OCI-LY3 (cell line): ENCODE data around the gene NRXN3.

ENCODE experiments used
- H2AFZ ChIP-seq: fragments of 200-600, 300-600 bp; shearing (Covaris generic); 2 replicates; pipeline ENCODE4 v1.6.0; 2014; ENCODE audit warnings: antibody characterized with exemption, low read depth, low read length
- H3K27ac ChIP-seq: fragments of 200-600, 300-600 bp; sonication (generic); 2 replicates; pipeline ENCODE4 v1.5.1; 2014; ENCODE audit warnings: mild to moderate bottlenecking, low read length, moderate library complexity, mixed read lengths
- H3K27me3 ChIP-seq: fragments of 200-600, 300-600 bp; sonication (generic); 2 replicates; pipeline ENCODE4 v1.6.1; 2014; ENCODE audit warnings: low read depth, low read length, mixed read lengths
- H3K36me3 ChIP-seq: fragments of 200-600, 300-600 bp; sonication (generic); replicated peaks from 2 replicates; pipeline ENCODE3; 2014; ENCODE audit warnings: low read depth, low read length, mixed read lengths
- H3K4me1 ChIP-seq: fragments of 300-600, 200-600 bp; sonication (generic); 2 replicates; pipeline ENCODE4 v1.6.1; 2014; ENCODE audit warnings: low read length, mixed read lengths
- H3K4me2 ChIP-seq: fragments of 200-600, 300-600 bp; sonication (generic); 2 replicates; pipeline ENCODE4 v1.6.1; 2014; ENCODE audit warnings: low read length, mixed read lengths
- H3K4me3 ChIP-seq: fragments of 300-600, 200-600 bp; sonication (generic); 2 replicates; pipeline ENCODE4 v1.5.1; 2014; ENCODE audit warnings: antibody characterized with exemption, mild to moderate bottlenecking, low read length, moderate library complexity
- H3K79me2 ChIP-seq: fragments of 300-600, 200-600 bp; shearing (Covaris generic); 2 replicates; pipeline ENCODE4 v1.6.1; 2014; ENCODE audit warnings: mild to moderate bottlenecking, low read length, mixed read lengths
- H3K9ac ChIP-seq: fragments of 300-600, 200-600 bp; shearing (Covaris generic); 2 replicates; pipeline ENCODE4 v1.6.0; 2014; ENCODE audit warnings: mild to moderate bottlenecking, low read length, moderate library complexity
- H3K9me3 ChIP-seq: fragments of 200-600, 300-600 bp; shearing (Covaris generic); 2 replicates; pipeline ENCODE4 v1.6.1; 2014; ENCODE audit warnings: low read length, mixed read lengths; ENCODE audit not compliant: insufficient read depth
- H4K20me1 ChIP-seq: fragments of 200-600, 300-600 bp; sonication (generic); 2 replicates; pipeline ENCODE4 v1.6.1; 2016; ENCODE audit warnings: low read length, mixed read lengths; ENCODE audit not compliant: insufficient read depth
- CTCF ChIP-seq: fragments of 200-600, 300-600 bp; sonication (generic); IDR thresholded peaks from 2 replicates; pipeline ENCODE4 v1.5.1; 2014; ENCODE audit warnings: antibody characterized with exemption, low read length, low read depth
- EZH2phosphoT487 ChIP-seq: fragments of 200-600 bp; shearing (Covaris generic); IDR thresholded peaks from 2 replicates; pipeline ENCODE4 v1.6.1; 2018; ENCODE audit warnings: antibody characterized with exemption, mixed run types, low read depth

Gene NRXN3

GRCh38 chr14:79578470-79578869 lies 1408.3 kb downstream of the NRXN3 start:
- Histone ChIP-seq H3K36me3 (no peaks in the 10 kb centered on the region), H3K4me1 (no peaks in the 10 kb centered on the region), H3K9me3 (no peaks in the 10 kb centered on the region), H3K79me2 (no peaks in the 10 kb centered on the region), H3K27me3 (no peaks in the 10 kb centered on the region), H3K9ac (no peak overlapping the region), H4K20me1 (no peaks in the 10 kb centered on the region), H3K4me3 (no peak overlapping the region), H3K27ac (no peak overlapping the region), H3K4me2 (no peak overlapping the region), H2AFZ (no peak overlapping the region)
- TF ChIP-seq EZH2phosphoT487 (no peak), CTCF (no peak)

- no peaks in the 10 kb centered on the region for H3K79me2 ChIP-seq
- no peak overlapping the region for H3K27ac ChIP-seq
- no peak overlapping the region for H3K4me2 ChIP-seq
- H3K27me3 ChIP-seq, result no peaks in the 10 kb centered on the region
- H4K20me1 ChIP-seq, result no peaks in the 10 kb centered on the region
- H2AFZ ChIP-seq, result no peak overlapping the region
- H3K9me3 ChIP-seq, result no peaks in the 10 kb centered on the region
- no peak overlapping the region for H3K9ac ChIP-seq
- TF ChIP-seq EZH2phosphoT487 (no peak), CTCF (no peak)
- no peak overlapping the region for H3K4me3 ChIP-seq
- H3K36me3 ChIP-seq, result no peaks in the 10 kb centered on the region
- H3K4me1 ChIP-seq, result no peaks in the 10 kb centered on the region
Observed at GRCh38 chr14:79580414-79580813, 1410.2 kb downstream of the NRXN3 start.

- no peak for TF ChIP-seq EZH2phosphoT487
- TF ChIP-seq CTCF, result no peak
- Histone ChIP-seq H3K36me3 (no peaks in the 10 kb centered on the region), H4K20me1 (no peaks in the 10 kb centered on the region), H3K4me3 (no peak overlapping the region), H3K4me1 (no peaks in the 10 kb centered on the region), H3K27me3 (no peaks in the 10 kb centered on the region), H3K9ac (no peak overlapping the region), H3K9me3 (no peaks in the 10 kb centered on the region), H2AFZ (no peak overlapping the region), H3K79me2 (no peaks in the 10 kb centered on the region), H3K4me2 (no peak overlapping the region), H3K27ac (no peak overlapping the region)
Observed at GRCh38 chr14:79580906-79581305, 1410.7 kb downstream of the NRXN3 start.

GRCh38 chr14:79581912-79582576 lies 1411.9 kb downstream of the NRXN3 start:
- Histone ChIP-seq H3K9me3 (no peaks in the 10 kb centered on the region), H3K27ac (no peak overlapping the region)

More at GRCh38 chr14:79581912-79582576, 1411.9 kb downstream of the NRXN3 start:
- H3K4me2 ChIP-seq, result no peak overlapping the region
- no peaks in the 10 kb centered on the region for H3K4me1 ChIP-seq
- H4K20me1 ChIP-seq, result no peaks in the 10 kb centered on the region
- H3K27me3 ChIP-seq, result no peaks in the 10 kb centered on the region
- H2AFZ ChIP-seq, result no peak overlapping the region
- no peak overlapping the region for H3K9ac ChIP-seq
- no peak overlapping the region for H3K4me3 ChIP-seq
- H3K79me2 ChIP-seq, result no peaks in the 10 kb centered on the region
- no peaks in the 10 kb centered on the region for H3K36me3 ChIP-seq
- TF ChIP-seq EZH2phosphoT487 (no peak), CTCF (no peak)
